ENCODE results near the gene HDAC4. TPM values are rescaled to one million over a fixed set of nuclear protein-coding genes. Genes with fewer than 3 reads are reported as not detected.

Gene HDAC4
- total RNA-seq, 1 donor from 2014 or later: 46.2 TPM

GRCh38 chr2:239304533-239305221, 96.1 kb downstream of the HDAC4 start:
- Mint-ChIP-seq H3K4me1 (ENCODE audit: low read depth) (peaks cover 24% of the 10 kb centered on the region), H3K9me3 (ENCODE audit: low read depth) (no peaks in the 10 kb centered on the region), H3K36me3 (ENCODE audit: insufficient read depth) (no peaks in the 10 kb centered on the region), H3K4me3 (ENCODE audit: low read depth) (no peak overlapping the region), H3K27ac (no peak overlapping the region), H3K27me3 (no peaks in the 10 kb centered on the region)
- TF ChIP-seq CTCF (IDR thresholded peaks at IDR 0.05; ENCODE audit: unreplicated experiment): no peak
- no peak for DNase-seq (ENCODE audit: low spot score, unreplicated experiment)

GRCh38 chr2:239303711-239304532, 96.9 kb downstream of the HDAC4 start:
- Mint-ChIP-seq H3K27me3 (no peaks in the 10 kb centered on the region), H3K4me3 (ENCODE audit: low read depth) (no peak overlapping the region), H3K4me1 (ENCODE audit: low read depth) (peaks cover 26% of the 10 kb centered on the region), H3K9me3 (ENCODE audit: low read depth) (no peaks in the 10 kb centered on the region), H3K27ac (peak overlapping the region; percentile 8), H3K36me3 (ENCODE audit: insufficient read depth) (no peaks in the 10 kb centered on the region)
- no peak for DNase-seq (ENCODE audit: low spot score, unreplicated experiment)
- no peak for TF ChIP-seq CTCF (IDR thresholded peaks at IDR 0.05; ENCODE audit: unreplicated experiment)

GRCh38 chr2:239302808-239303557, 97.8 kb downstream of the HDAC4 start:
- Mint-ChIP-seq H3K27ac (no peak overlapping the region), H3K27me3 (no peaks in the 10 kb centered on the region), H3K4me1 (ENCODE audit: low read depth) (peaks cover 23% of the 10 kb centered on the region), H3K36me3 (ENCODE audit: insufficient read depth) (no peaks in the 10 kb centered on the region), H3K4me3 (ENCODE audit: low read depth) (no peak overlapping the region), H3K9me3 (ENCODE audit: low read depth) (no peaks in the 10 kb centered on the region)
- TF ChIP-seq CTCF (IDR thresholded peaks at IDR 0.05; ENCODE audit: unreplicated experiment): no peak
- no peak for DNase-seq (ENCODE audit: low spot score, unreplicated experiment)

GRCh38 chr2:239302083-239302807, 98.6 kb downstream of the HDAC4 start:
- Mint-ChIP-seq H3K36me3 (ENCODE audit: insufficient read depth) (no peaks in the 10 kb centered on the region), H3K27ac (peak overlapping the region; percentile 33), H3K4me3 (ENCODE audit: low read depth) (no peak overlapping the region), H3K9me3 (ENCODE audit: low read depth) (no peaks in the 10 kb centered on the region), H3K27me3 (no peaks in the 10 kb centered on the region), H3K4me1 (ENCODE audit: low read depth) (peaks cover 30% of the 10 kb centered on the region)
- no peak for DNase-seq (ENCODE audit: low spot score, unreplicated experiment)
- TF ChIP-seq CTCF (IDR thresholded peaks at IDR 0.05; ENCODE audit: unreplicated experiment): no peak
